Measurements from ENCODE around the gene TRMT10C.
"Not testable (repeated sequence)": the region's sequence is repeated elsewhere in the genome, so short reads cannot be mapped to it uniquely, and the experiment has no call there.

TRMT10C gene

DNA sequence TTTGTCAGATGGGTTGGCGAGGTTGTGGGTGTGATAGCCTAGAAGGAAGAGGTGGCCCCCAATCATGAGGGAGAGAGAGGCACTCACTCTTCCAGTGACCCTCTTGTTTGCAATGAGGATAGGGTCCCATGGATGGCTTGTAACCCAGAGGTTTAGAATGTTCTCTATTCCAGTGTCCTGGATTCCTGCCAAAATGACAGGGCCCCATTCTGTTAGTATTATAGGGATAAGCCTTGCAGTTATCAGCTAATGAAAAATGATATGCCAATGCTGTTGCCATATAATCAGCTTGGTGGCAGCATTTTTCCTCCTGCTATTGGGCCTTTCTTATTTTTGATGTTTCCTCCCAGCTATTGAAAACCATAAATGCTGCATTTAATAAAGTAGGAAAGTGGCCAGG is 25.4 kb upstream of the TRMT10C start:
- TF ChIP-seq EZH2phosphoT487 (conservative IDR thresholded peaks at IDR 0.05; ENCODE audit: low read length) (no peak), CTCF (IDR thresholded peaks at IDR 0.05; ENCODE audit: insufficient read depth, low read length, poor library complexity, severe bottlenecking) (no peak)
- H3K79me2 ChIP-seq (ENCODE audit: insufficient read depth, low read length): no peaks in the 10 kb centered on the region
- H3K36me3 ChIP-seq (ENCODE audit: low read length): no peaks in the 10 kb centered on the region
- no peak overlapping the region for H3K4me3 ChIP-seq (ENCODE audit: insufficient read depth, low read length, poor library complexity, severe bottlenecking)
- H3K9ac ChIP-seq (ENCODE audit: low read length): no peak overlapping the region
- no peak overlapping the region for H3K4me2 ChIP-seq (ENCODE audit: low read depth, low read length, poor library complexity, severe bottlenecking)
- H4K20me1 ChIP-seq (ENCODE audit: low read depth, low read length): no peaks in the 10 kb centered on the region
- no peaks in the 10 kb centered on the region for H3K9me3 ChIP-seq (ENCODE audit: insufficient read depth, low read length)
- no peaks in the 10 kb centered on the region for H3K27me3 ChIP-seq (ENCODE audit: low read length)
- no peak overlapping the region for H3K27ac ChIP-seq (ENCODE audit: low read depth, low read length)
- H2AFZ ChIP-seq (ENCODE audit: low read depth, low read length, severe bottlenecking): no peak overlapping the region
- H3F3A ChIP-seq (ENCODE audit: insufficient read depth): no peaks in the 10 kb centered on the region
- H3K9me2 ChIP-seq (replicated peaks; ENCODE audit: insufficient read depth, low read length): no peaks in the 10 kb centered on the region

DNA sequence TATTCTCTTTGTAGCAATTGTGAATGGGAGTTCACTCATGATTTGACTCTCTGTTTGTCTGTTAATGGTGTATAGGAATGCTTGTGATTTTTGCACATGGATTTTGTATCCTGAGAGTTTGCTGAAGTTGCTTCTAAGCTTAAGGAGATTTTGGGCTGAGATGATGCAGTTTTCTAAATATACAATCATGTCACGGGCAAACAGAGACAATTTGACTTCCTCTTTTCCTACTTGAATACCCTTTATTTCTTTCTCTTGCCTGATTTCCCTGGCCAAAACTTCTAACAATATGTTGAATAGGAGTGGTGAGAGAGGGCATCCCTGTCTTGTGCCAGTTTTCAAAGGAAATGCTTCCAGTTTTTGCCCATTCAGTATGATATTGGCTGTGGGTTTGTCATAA is 24.7 kb upstream of the TRMT10C start:
- H3K9ac ChIP-seq (ENCODE audit: low read length); H3K4me2 ChIP-seq (ENCODE audit: low read depth, low read length, poor library complexity, severe bottlenecking); H3K4me3 ChIP-seq (ENCODE audit: insufficient read depth, low read length, poor library complexity, severe bottlenecking); H4K20me1 ChIP-seq (ENCODE audit: low read depth, low read length); H3K9me3 ChIP-seq (ENCODE audit: insufficient read depth, low read length); H2AFZ ChIP-seq (ENCODE audit: low read depth, low read length, severe bottlenecking); H3K27ac ChIP-seq (ENCODE audit: low read depth, low read length); H3K9me2 ChIP-seq (replicated peaks; ENCODE audit: insufficient read depth, low read length); H3K27me3 ChIP-seq (ENCODE audit: low read length); H3K79me2 ChIP-seq (ENCODE audit: insufficient read depth, low read length); H3F3A ChIP-seq (ENCODE audit: insufficient read depth); H3K36me3 ChIP-seq (ENCODE audit: low read length): not testable (repeated sequence)

GRCh38 chr3:101542957-101543356 is 18.7 kb upstream of the TRMT10C start:
- TF ChIP-seq CTCF (IDR thresholded peaks at IDR 0.05; ENCODE audit: insufficient read depth, low read length, poor library complexity, severe bottlenecking): no peak
- no peak for TF ChIP-seq EZH2phosphoT487 (conservative IDR thresholded peaks at IDR 0.05; ENCODE audit: low read length)
- no peak overlapping the region for H3K4me2 ChIP-seq (ENCODE audit: low read depth, low read length, poor library complexity, severe bottlenecking)
- H3K9ac ChIP-seq (ENCODE audit: low read length): no peak overlapping the region
- H3F3A ChIP-seq (ENCODE audit: insufficient read depth): no peaks in the 10 kb centered on the region
- no peaks in the 10 kb centered on the region for H3K27me3 ChIP-seq (ENCODE audit: low read length)
- no peaks in the 10 kb centered on the region for H3K9me2 ChIP-seq (replicated peaks; ENCODE audit: insufficient read depth, low read length)
- no peak overlapping the region for H2AFZ ChIP-seq (ENCODE audit: low read depth, low read length, severe bottlenecking)
- H3K4me3 ChIP-seq (ENCODE audit: insufficient read depth, low read length, poor library complexity, severe bottlenecking): no peak overlapping the region
- H3K36me3 ChIP-seq (ENCODE audit: low read length): no peaks in the 10 kb centered on the region
- H4K20me1 ChIP-seq (ENCODE audit: low read depth, low read length): no peaks in the 10 kb centered on the region
- no peaks in the 10 kb centered on the region for H3K79me2 ChIP-seq (ENCODE audit: insufficient read depth, low read length)
- H3K9me3 ChIP-seq (ENCODE audit: insufficient read depth, low read length): no peaks in the 10 kb centered on the region
- no peak overlapping the region for H3K27ac ChIP-seq (ENCODE audit: low read depth, low read length)

GRCh38 chr3:101544161-101544850 is 17.4 kb upstream of the TRMT10C start:
- TF ChIP-seq CTCF (IDR thresholded peaks at IDR 0.05; ENCODE audit: insufficient read depth, low read length, poor library complexity, severe bottlenecking) (no peak), EZH2phosphoT487 (conservative IDR thresholded peaks at IDR 0.05; ENCODE audit: low read length) (no peak)
- Histone ChIP-seq H2AFZ (ENCODE audit: low read depth, low read length, severe bottlenecking) (no peak overlapping the region), H3K4me3 (ENCODE audit: insufficient read depth, low read length, poor library complexity, severe bottlenecking) (no peak overlapping the region), H3K9me2 (replicated peaks; ENCODE audit: insufficient read depth, low read length) (no peaks in the 10 kb centered on the region), H3K27me3 (ENCODE audit: low read length) (no peaks in the 10 kb centered on the region), H3K9me3 (ENCODE audit: insufficient read depth, low read length) (no peaks in the 10 kb centered on the region), H3K9ac (ENCODE audit: low read length) (no peak overlapping the region), H3K79me2 (ENCODE audit: insufficient read depth, low read length) (no peaks in the 10 kb centered on the region), H3K27ac (ENCODE audit: low read depth, low read length) (no peak overlapping the region), H3K4me2 (ENCODE audit: low read depth, low read length, poor library complexity, severe bottlenecking) (no peak overlapping the region), H3K36me3 (ENCODE audit: low read length) (no peaks in the 10 kb centered on the region), H4K20me1 (ENCODE audit: low read depth, low read length) (no peaks in the 10 kb centered on the region), H3F3A (ENCODE audit: insufficient read depth) (no peaks in the 10 kb centered on the region)
